ENCODE measurements around the gene CDKN1B.
A peak's percentile ranks its signal among the peaks of the same experiment; 100 is the strongest.

The CDKN1B gene

GRCh38 chr12:12699345-12699744 lies 17.8 kb upstream of the CDKN1B start:
- no peak for TF ChIP-seq Cebpa-rat (IDR thresholded peaks at IDR 0.05)
- no peaks in the 10 kb centered on the region for H3K9me3 ChIP-seq (replicated peaks in 1 of 11)
- no peak overlapping the region for H3K9ac ChIP-seq
- no peak overlapping the region for H3K27ac ChIP-seq
- peak overlapping the region in 1 of 11 experiments; percentile 67; a peak in 3 of 22 replicates for H3K4me2 ChIP-seq
- H3K4me1 ChIP-seq: peaks cover 16 to 42% (median 24%) of the 10 kb centered on the region in 10 experiments
- H4K20me1 ChIP-seq: no peaks in the 10 kb centered on the region
- no peaks in the 10 kb centered on the region for H3K27me3 ChIP-seq
- H3K36me3 ChIP-seq: no peaks in the 10 kb centered on the region
- no peak overlapping the region for H3K4me3 ChIP-seq

DNA sequence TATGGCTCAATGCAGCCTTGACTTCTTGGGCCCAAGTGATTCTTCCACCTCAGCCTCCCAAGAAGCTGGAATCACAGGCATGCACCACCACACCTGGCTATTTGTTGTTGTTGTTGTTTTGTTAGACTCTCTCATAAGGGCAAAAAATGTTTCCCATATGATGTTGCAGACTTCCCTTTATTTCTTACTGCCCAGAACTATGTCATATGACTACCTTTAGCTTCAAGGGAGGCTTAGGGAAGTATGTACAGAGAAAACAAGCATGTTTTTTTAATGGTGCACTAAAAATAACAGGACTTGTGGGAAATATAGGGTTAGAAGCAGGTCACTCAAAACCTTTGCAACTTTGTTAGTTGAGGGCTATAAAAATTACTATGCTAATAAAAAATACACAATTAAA lies 16.9 kb upstream of the CDKN1B start:
- H3K9ac ChIP-seq: no peak overlapping the region
- H3K9me3 ChIP-seq (replicated peaks in 1 of 11): no peaks in the 10 kb centered on the region
- H3K27me3 ChIP-seq: no peaks in the 10 kb centered on the region
- peak overlapping the region in 1 of 11 experiments; percentile 26; a peak in 1 of 22 replicates for H3K27ac ChIP-seq
- H3K4me3 ChIP-seq: no peak overlapping the region
- H3K4me2 ChIP-seq: peak overlapping the region in 2 of 11 experiments; percentile 40 to 67; a peak in 3 of 22 replicates
- peaks cover 21 to 49% (median 32%) of the 10 kb centered on the region in 10 experiments for H3K4me1 ChIP-seq
- no peaks in the 10 kb centered on the region for H4K20me1 ChIP-seq
- no peaks in the 10 kb centered on the region for H3K36me3 ChIP-seq
- TF ChIP-seq Cebpa-rat (IDR thresholded peaks at IDR 0.05): no peak

DNA sequence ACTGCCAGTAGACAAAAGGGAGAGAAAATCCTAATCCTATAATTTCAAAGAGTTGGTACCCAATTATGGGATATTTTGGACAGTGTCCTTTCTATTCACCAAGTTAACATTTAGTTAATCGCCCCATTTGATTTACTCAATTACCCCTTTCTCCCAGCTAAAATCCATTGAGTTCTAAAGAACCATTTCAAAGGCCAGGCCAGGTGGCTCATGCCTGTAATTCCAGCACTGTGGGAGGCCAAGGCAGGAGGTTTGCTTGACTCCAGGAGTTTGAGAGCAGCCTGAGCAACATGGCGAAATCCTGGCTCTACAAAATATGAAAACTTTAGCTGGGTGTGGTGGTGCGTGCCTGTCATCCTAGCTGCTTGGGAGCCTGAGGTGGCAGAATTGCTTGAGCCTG lies 15.7 kb upstream of the CDKN1B start:
- Histone ChIP-seq H3K9me3 (replicated peaks in 1 of 11) (no peaks in the 10 kb centered on the region), H3K27me3 (no peaks in the 10 kb centered on the region), H3K9ac (no peak overlapping the region), H4K20me1 (no peaks in the 10 kb centered on the region), H3K4me1 (peaks cover 23 to 51% (median 38%) of the 10 kb centered on the region in 10 experiments), H3K4me3 (no peak overlapping the region), H3K27ac (no peak overlapping the region), H3K36me3 (no peaks in the 10 kb centered on the region), H3K4me2 (no peak overlapping the region)
- TF ChIP-seq Cebpa-rat (IDR thresholded peaks at IDR 0.05): no peak

DNA sequence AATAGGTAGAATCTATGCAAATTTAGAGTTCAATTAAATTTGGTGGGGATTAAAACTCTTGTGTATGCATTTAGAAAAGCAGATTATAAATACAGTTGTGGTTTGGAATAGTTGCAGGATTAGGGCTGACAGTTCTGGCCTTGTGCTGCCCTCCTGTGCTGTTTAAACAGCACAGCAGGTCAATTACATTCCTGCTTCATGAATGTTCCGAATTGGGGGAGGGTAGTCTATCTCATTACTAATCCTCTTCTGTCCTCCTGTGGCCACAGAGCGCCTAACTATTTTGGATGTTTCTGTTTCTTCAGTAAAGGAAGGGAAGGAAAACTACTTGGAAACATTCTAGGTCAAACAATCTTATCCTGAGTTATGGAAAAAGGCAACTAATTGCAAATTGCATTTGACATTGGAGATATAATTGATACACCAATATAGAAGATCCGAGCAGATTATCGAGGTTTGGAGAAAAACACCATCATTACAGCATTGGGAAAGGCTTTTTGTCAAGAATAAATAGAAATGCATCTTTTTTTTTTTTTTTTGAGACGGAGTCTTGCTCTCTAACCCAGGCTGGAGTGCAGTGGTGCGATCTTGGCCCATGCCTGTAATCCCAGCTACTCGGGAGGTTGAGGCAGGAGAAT lies 12.5 kb upstream of the CDKN1B start:
- H3K9me3 ChIP-seq (replicated peaks in 1 of 11): no peaks in the 10 kb centered on the region
- H3K9ac ChIP-seq: 0 out of 22 replicates have a peak overlapping the region, but pooled peaks of 2 of the 11 experiments have one; percentile 27 to 30
- no peak overlapping the region for H3K4me3 ChIP-seq
- H3K27ac ChIP-seq: no peak overlapping the region
- H3K36me3 ChIP-seq: no peaks in the 10 kb centered on the region
- H3K27me3 ChIP-seq: no peaks in the 10 kb centered on the region
- H3K4me2 ChIP-seq: peak overlapping the region in 10 of 11 experiments; percentile 56 to 75 (median 70); a peak in 16 of 22 replicates
- no peak for TF ChIP-seq Cebpa-rat (IDR thresholded peaks at IDR 0.05)
- H3K4me1 ChIP-seq: peaks cover 26 to 37% (median 34%) of the 10 kb centered on the region in 10 experiments
- H4K20me1 ChIP-seq: no peaks in the 10 kb centered on the region

GRCh38 chr12:12705838-12706520 lies 11.2 kb upstream of the CDKN1B start:
- H3K4me2 ChIP-seq: peak overlapping the region; percentile 27 to 70 (median 59); a peak in 21 of 22 replicates
- H3K36me3 ChIP-seq: no peaks in the 10 kb centered on the region
- no peaks in the 10 kb centered on the region for H4K20me1 ChIP-seq
- peaks cover 16 to 37% (median 30%) of the 10 kb centered on the region in 10 experiments for H3K4me1 ChIP-seq
- no peak overlapping the region for H3K4me3 ChIP-seq
- 0 out of 22 replicates have a peak overlapping the region, but pooled peaks of 1 of the 11 experiments have one; percentile 5 for H3K9ac ChIP-seq
- no peak overlapping the region; a peak in 1 of 22 replicates for H3K27ac ChIP-seq
- no peak for TF ChIP-seq Cebpa-rat (IDR thresholded peaks at IDR 0.05)
- H3K27me3 ChIP-seq: no peaks in the 10 kb centered on the region
- no peaks in the 10 kb centered on the region for H3K9me3 ChIP-seq (replicated peaks in 1 of 11)

GRCh38 chr12:12713932-12714275 lies 3.3 kb upstream of the CDKN1B start:
- Histone ChIP-seq H3K36me3 (peaks cover 2 to 8% (median 6%) of the 10 kb centered on the region in 11 experiments; a peak in 14 of 22 replicates), H3K4me2 (peak overlapping the region; percentile 91 to 100 (median 96)), H4K20me1 (peaks cover 7 to 16% (median 14%) of the 10 kb centered on the region in 11 experiments; a peak in 13 of 22 replicates)

DNA sequence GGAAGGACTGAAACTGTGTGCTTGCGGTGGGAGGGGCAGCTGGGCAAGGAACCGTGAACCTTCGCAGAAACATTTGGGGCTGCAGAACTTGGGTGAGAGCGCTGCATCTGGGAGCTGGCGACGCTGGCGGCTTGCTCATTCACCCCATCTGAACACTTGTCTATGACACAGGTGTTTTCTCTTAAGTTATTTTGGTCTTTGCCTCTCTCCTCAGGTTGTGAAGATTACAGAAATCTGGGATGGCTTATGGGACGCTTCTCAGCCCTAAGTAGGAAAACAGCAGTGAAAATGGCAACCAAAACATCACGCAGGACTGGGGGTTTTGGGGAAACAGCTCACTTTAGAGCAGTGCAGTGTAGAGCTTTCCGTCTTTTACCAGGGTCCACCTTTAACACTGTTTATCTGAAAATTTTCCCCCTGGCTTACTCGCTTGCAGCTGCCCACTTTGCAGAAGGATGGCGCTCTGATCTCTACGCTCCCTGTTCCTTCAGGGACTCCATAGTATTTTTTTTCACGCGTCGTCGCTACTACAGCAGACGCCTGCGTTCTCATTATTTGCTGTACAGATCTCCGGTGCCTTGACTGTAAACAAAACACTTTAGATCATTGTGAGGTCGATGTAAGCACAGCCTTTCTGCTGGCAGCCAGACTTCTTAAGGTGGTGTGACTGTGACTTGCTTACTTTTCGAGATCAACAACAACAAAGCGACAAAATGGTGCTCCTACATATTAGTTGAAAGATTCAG lies 2.7 kb upstream of the CDKN1B start:
- Histone ChIP-seq H3K9ac (peak overlapping the region; percentile 92 to 99 (median 97); a peak in 21 of 22 replicates), H3K27ac (peak overlapping the region; percentile 91 to 100 (median 99)), H3K27me3 (no peaks in the 10 kb centered on the region), H3K36me3 (peaks cover 7 to 13% (median 11%) of the 10 kb centered on the region in 11 experiments; a peak in 17 of 22 replicates), H3K4me1 (peaks cover 30 to 49% (median 42%) of the 10 kb centered on the region in 10 experiments), H3K4me3 (peak overlapping the region; percentile 67 to 99 (median 88)), H3K4me2 (peak overlapping the region; percentile 91 to 100 (median 96)), H4K20me1 (peaks cover 9 to 21% (median 18%) of the 10 kb centered on the region in 11 experiments; a peak in 13 of 22 replicates), H3K9me3 (replicated peaks in 1 of 11) (no peaks in the 10 kb centered on the region)
- TF ChIP-seq Cebpa-rat (IDR thresholded peaks at IDR 0.05): no peak

More at GRCh38 chr12:12713932-12714275, 3.3 kb upstream of the CDKN1B start:
- no peak for TF ChIP-seq Cebpa-rat (IDR thresholded peaks at IDR 0.05)
- Histone ChIP-seq H3K27me3 (no peaks in the 10 kb centered on the region), H3K4me3 (peak overlapping the region; percentile 67 to 99 (median 88); a peak in 19 of 20 replicates), H3K4me1 (peaks cover 30 to 49% (median 42%) of the 10 kb centered on the region in 10 experiments), H3K27ac (peak overlapping the region in 10 of 11 experiments; percentile 91 to 100 (median 99); a peak in 16 of 22 replicates), H3K9me3 (replicated peaks in 1 of 11) (no peaks in the 10 kb centered on the region), H3K9ac (peak overlapping the region; percentile 92 to 99 (median 97); a peak in 21 of 22 replicates)

DNA sequence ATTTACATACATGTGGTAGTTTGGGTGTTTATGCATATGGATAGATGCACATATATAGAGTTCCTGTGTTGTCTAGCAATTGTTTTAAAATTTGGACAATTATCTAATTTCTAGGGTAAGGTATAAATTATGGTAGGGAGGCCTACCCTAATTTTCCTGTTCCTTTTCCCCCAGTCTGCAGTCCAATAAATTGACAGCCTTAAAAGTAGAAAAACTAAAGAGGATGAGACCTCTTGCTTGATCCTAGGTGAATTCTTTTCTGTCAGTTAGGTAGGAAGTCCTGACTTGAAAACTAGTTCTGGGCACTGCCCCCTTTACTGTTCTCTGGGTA lies 2.1 kb upstream of the CDKN1B start:
- H3K27ac ChIP-seq: peak overlapping the region; percentile 91 to 100 (median 99); a peak in 21 of 22 replicates
- peak overlapping the region; percentile 76 to 99 (median 90); a peak in 18 of 20 replicates for H3K4me3 ChIP-seq
- H3K27me3 ChIP-seq: no peaks in the 10 kb centered on the region
- H3K4me2 ChIP-seq: peak overlapping the region; percentile 91 to 100 (median 96)
- no peaks in the 10 kb centered on the region for H3K9me3 ChIP-seq (replicated peaks in 1 of 11)
- no peak for TF ChIP-seq Cebpa-rat (IDR thresholded peaks at IDR 0.05)
- peaks cover 9 to 26% (median 23%) of the 10 kb centered on the region in 11 experiments; a peak in 13 of 22 replicates for H4K20me1 ChIP-seq
- peaks cover 13 to 20% (median 16%) of the 10 kb centered on the region in 11 experiments; a peak in 18 of 22 replicates for H3K36me3 ChIP-seq
- H3K9ac ChIP-seq: peak overlapping the region; percentile 92 to 99 (median 97); a peak in 20 of 22 replicates
- peaks cover 30 to 49% (median 44%) of the 10 kb centered on the region in 10 experiments for H3K4me1 ChIP-seq

All from BLaER1 treated with 17β-estradiol and CSF1 and Interleukin-3, amounts not matched to agents 10 nM and 100 nM (cell line).